ENCODE measurements around the gene FAM118A. TPM values are rescaled to one million over a fixed set of nuclear protein-coding genes. Genes with fewer than 3 reads are reported as not detected.
"Not testable (repeated sequence)": the region's sequence is repeated elsewhere in the genome, so short reads cannot be mapped to it uniquely, and the experiment has no call there.

The FAM118A gene
- polyA plus RNA-seq, 1 experiment, result 23.3 TPM

DNA sequence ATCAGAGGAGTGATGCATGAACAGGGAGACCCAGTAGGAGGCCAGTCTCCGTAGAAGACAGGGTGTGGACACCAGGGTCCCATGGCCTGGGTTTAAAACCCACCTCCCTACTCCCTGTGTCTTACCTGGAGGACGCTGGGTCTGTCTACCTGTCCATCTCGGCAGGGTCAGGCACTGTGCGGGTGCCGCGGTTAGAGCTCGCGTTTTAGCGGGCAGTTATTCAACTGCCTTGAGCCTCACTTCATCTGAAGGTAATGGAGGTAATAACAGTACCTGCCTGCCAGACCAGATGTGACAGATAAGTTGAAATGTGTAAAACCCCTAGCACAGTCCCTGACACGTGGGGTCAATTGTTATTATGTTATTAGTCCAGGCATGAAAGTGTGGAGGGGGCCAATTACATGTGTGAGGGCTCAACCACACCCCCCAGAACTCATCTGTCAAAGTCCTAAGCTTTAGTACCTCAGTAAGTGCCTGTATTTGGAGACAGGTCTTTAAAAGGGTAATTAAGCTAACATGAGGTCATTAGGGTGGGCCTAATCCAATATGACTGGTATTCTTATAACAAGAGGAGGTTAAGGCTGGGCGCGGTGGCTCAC, 33.1 kb upstream of the FAM118A start:
- Histone ChIP-seq H3K27me3 (ENCODE audit: control insufficient read depth, insufficient read depth, low read length) (no peaks in the 10 kb centered on the region), H3K4me3 (ENCODE audit: low read depth, low read length) (no peak overlapping the region), H3K9me3 (ENCODE audit: control insufficient read depth, insufficient read depth, low read length) (no peaks in the 10 kb centered on the region), H3K27ac (ENCODE audit: low read depth, low read length) (no peak overlapping the region)
- no peak for DNase-seq (ENCODE audit: low read depth, low spot score)
- CTCF ChIA-PET, result no interaction called here
- POLR2A ChIA-PET, result interaction anchor here (0.7 kb wide), 1 partner anchor 98 kb away, joined by 4 read pairs; no protein-coding TSS in a partner anchor
- TF ChIP-seq CTCF (IDR thresholded peaks at IDR 0.05; ENCODE audit: low read depth, low read length), result no peak

DNA sequence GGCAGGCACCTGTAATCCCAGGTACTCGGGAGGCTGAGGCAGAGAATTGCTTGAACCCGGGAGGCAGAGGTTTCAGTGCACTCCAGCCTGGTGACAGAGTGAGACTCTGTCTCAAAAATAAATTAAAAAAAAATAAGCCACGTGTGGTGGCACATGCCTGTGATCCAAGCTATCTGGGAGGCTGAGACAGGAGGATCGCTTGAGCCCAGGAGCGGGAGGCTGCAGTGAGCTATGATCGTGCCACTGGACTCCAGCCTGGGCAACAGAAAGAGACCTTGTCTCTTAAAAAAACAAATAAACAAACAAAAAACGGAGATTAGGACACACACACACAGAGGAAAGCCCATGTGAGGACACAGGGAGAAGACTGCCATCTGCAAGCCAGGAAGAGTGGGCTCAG, 32.0 kb upstream of the FAM118A start:
- POLR2A ChIA-PET; H3K9me3 ChIP-seq (ENCODE audit: control insufficient read depth, insufficient read depth, low read length); DNase-seq (ENCODE audit: low read depth, low spot score); H3K4me3 ChIP-seq (ENCODE audit: low read depth, low read length); H3K27me3 ChIP-seq (ENCODE audit: control insufficient read depth, insufficient read depth, low read length); CTCF ChIA-PET; H3K27ac ChIP-seq (ENCODE audit: low read depth, low read length): not testable (repeated sequence)

DNA sequence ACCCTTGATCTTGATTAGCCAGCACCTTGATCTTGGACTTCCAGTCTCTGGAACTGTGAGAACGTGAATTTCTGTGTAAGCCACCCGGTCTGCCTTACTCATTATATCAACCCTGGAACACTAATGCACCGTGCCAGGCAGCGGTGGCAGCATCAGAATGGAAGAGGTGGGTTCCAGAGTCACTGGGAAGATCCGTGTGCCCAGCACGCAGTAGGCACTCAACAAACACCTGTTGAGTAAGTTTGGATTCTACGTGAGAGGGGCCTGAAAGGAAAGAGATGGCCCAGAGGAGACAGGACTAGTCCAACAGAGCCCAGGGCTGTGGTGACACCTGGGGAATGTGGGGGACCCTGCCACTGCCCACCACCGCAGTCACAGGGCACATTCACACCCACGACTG, 31.6 kb upstream of the FAM118A start:
- Histone ChIP-seq H3K9me3 (ENCODE audit: control insufficient read depth, insufficient read depth, low read length) (no peaks in the 10 kb centered on the region), H3K27ac (ENCODE audit: low read depth, low read length) (no peak overlapping the region), H3K4me3 (ENCODE audit: low read depth, low read length) (no peak overlapping the region), H3K27me3 (ENCODE audit: control insufficient read depth, insufficient read depth, low read length) (peaks cover under 1% of the 10 kb centered on the region)
- ChIA-PET CTCF (no interaction called here), POLR2A (no interaction called here)
- TF ChIP-seq CTCF (IDR thresholded peaks at IDR 0.05; ENCODE audit: low read depth, low read length), result no peak
- no peak for DNase-seq (ENCODE audit: low read depth, low spot score)

DNA sequence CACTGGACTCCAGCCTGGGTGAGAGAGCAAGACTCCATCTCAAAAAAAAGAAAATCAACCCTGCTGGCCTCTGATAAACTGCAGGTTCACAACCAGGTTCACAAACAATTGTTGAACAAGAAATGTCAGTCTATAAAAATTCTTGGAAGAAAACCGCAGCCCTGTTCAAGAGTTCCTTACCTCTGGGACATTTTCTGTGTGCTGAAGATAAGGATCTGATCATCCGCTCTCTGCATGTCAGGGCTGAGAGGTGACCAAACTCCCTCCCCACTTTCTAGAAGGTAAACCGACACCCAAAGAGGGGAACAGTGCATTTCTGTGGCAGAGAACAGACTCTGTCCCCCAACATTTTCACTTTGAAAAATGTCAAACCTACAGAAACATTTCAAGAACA, 29.1 kb upstream of the FAM118A start:
- DNase-seq (ENCODE audit: low read depth, low spot score), result no peak
- Histone ChIP-seq H3K27ac (ENCODE audit: low read depth, low read length) (peak overlapping the region; percentile 71), H3K4me3 (ENCODE audit: low read depth, low read length) (no peak overlapping the region), H3K27me3 (ENCODE audit: control insufficient read depth, insufficient read depth, low read length) (peaks cover 18% of the 10 kb centered on the region), H3K9me3 (ENCODE audit: control insufficient read depth, insufficient read depth, low read length) (no peaks in the 10 kb centered on the region)
- POLR2A ChIA-PET, result no interaction called here
- TF ChIP-seq CTCF (IDR thresholded peaks at IDR 0.05; ENCODE audit: low read depth, low read length), result no peak
- CTCF ChIA-PET, result no interaction called here

DNA sequence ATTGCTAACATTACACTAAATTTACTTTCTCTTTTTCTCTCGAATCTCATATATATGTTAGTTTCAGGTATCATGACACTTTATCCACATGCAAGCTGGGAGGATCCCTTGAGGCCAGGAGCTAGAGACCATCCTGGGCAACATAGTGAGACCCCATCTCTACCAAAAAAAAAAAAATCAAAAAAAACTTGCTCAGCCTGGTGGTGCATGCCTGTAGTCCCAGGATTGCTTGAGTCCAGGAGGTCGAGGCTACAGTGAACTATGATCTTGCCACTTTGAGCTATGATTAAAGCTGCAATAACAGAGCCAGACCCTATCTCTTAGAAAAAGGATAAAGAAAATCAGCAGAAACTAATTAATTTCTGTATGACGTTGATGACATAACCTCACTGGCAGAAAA, 28.7 kb upstream of the FAM118A start:
- no peaks in the 10 kb centered on the region for H3K9me3 ChIP-seq (ENCODE audit: control insufficient read depth, insufficient read depth, low read length)
- DNase-seq (ENCODE audit: low read depth, low spot score), result no peak
- POLR2A ChIA-PET, result no interaction called here
- H3K27me3 ChIP-seq (ENCODE audit: control insufficient read depth, insufficient read depth, low read length), result peaks cover 22% of the 10 kb centered on the region
- no peak for TF ChIP-seq CTCF (IDR thresholded peaks at IDR 0.05; ENCODE audit: low read depth, low read length)
- CTCF ChIA-PET, result no interaction called here
- H3K27ac ChIP-seq (ENCODE audit: low read depth, low read length), result no peak overlapping the region
- no peak overlapping the region for H3K4me3 ChIP-seq (ENCODE audit: low read depth, low read length)

Data from AG04450 (cell line).